HG03196 (cell line): Measurements from ENCODE around the gene UBE2L6.
"Not testable (repeated sequence)": the region's sequence is repeated elsewhere in the genome, so short reads cannot be mapped to it uniquely, and the experiment has no call there.

Experiments used
- ATAC-seq: cut with Tn5 transposase; IDR thresholded peaks from one replicate; pipeline ENCODE4 v1.9.1; 2021; ENCODE audit not compliant: unreplicated experiment

UBE2L6 gene

GRCh38 chr11:57568330-57568766, 876 bp upstream of the UBE2L6 start:
- peak; percentile 6 for ATAC-seq

- peak; percentile 13 for ATAC-seq
Observed at GRCh38 chr11:57566905-57567514, 462 bp downstream of the UBE2L6 start.

GRCh38 chr11:57566005-57566904, 1.2 kb downstream of the UBE2L6 start:
- ATAC-seq = peak; percentile 63

GRCh38 chr11:57562596-57562995, 4.9 kb downstream of the UBE2L6 start:
- no peak for ATAC-seq

- ATAC-seq = no peak
Observed at GRCh38 chr11:57560146-57560545, 7.3 kb downstream of the UBE2L6 start.

- no peak for ATAC-seq
Observed at GRCh38 chr11:57556041-57556440, 11.4 kb downstream of the UBE2L6 start.

GRCh38 chr11:57555393-57555792, 12.1 kb downstream of the UBE2L6 start:
- no peak for ATAC-seq

GRCh38 chr11:57552479-57552878, 15.0 kb downstream of the UBE2L6 start:
- ATAC-seq = no peak

GRCh38 chr11:57551941-57552340, 15.5 kb downstream of the UBE2L6 start:
- ATAC-seq = no peak

GRCh38 chr11:57549983-57550382, 17.5 kb downstream of the UBE2L6 start:
- ATAC-seq = no peak

GRCh38 chr11:57547854-57548377, 19.6 kb downstream of the UBE2L6 start:
- ATAC-seq = peak; percentile 88

GRCh38 chr11:57546869-57547475, 20.5 kb downstream of the UBE2L6 start:
- peak; percentile 38 for ATAC-seq

- no peak for ATAC-seq
Observed at GRCh38 chr11:57546451-57546850, 21.0 kb downstream of the UBE2L6 start.

- ATAC-seq = no peak
Observed at GRCh38 chr11:57545883-57546282, 21.6 kb downstream of the UBE2L6 start.

- no peak for ATAC-seq
Observed at GRCh38 chr11:57544566-57544965, 22.9 kb downstream of the UBE2L6 start.

GRCh38 chr11:57543593-57543992, 23.9 kb downstream of the UBE2L6 start:
- ATAC-seq = no peak

- no peak for ATAC-seq
Observed at GRCh38 chr11:57542582-57542981, 24.9 kb downstream of the UBE2L6 start.

GRCh38 chr11:57541169-57541568, 26.3 kb downstream of the UBE2L6 start:
- no peak for ATAC-seq

- no peak for ATAC-seq
Observed at GRCh38 chr11:57539342-57539741, 28.1 kb downstream of the UBE2L6 start.

GRCh38 chr11:57536947-57537619, 30.4 kb downstream of the UBE2L6 start, which contains the start of gene SMTNL1:
Gene SMTNL1 (plus strand): TSS chr11:57537595. CDS start chr11:57542643, 5,048 bp downstream.
- no peak for ATAC-seq

- not testable (repeated sequence) for ATAC-seq
Observed at GRCh38 chr11:57534449-57534848, 33.0 kb downstream of the UBE2L6 start.
